PC-3 (cell line): ENCODE results near the gene IER3. TPM values are rescaled to one million over a fixed set of nuclear protein-coding genes. Genes with fewer than 3 reads are reported as not detected.

ENCODE experiments used
- ATAC-seq: fragments of 200-7000 bp; cut with Tn5 transposase; 2 replicates; pipeline ENCODE4 v1.9.1; 2020; ENCODE audit warnings: mild to moderate bottlenecking, moderate library complexity
- BruUV-seq: library from RNA; stranded (reverse); fragments of 400-500 nt; replicated peaks from 2 replicates; lab custom pipeline; 2021; lab: Mats Ljungman, UMichigan
- CTCF ChIA-PET: fragments of 300-600 bp; sonication (Branson Sonifier 250); formaldehyde crosslinking; loops from one replicate; lab custom pipeline; 2022; ENCODE audit warnings: antibody characterized with exemption; lab: Charles Lee
- POLR2A ChIA-PET: fragments of 300-600 bp; sonication (Branson Sonifier 250); formaldehyde crosslinking; loops from one replicate; lab custom pipeline; 2022; ENCODE audit warnings: antibody characterized with exemption; ENCODE audit not compliant: unreplicated experiment; lab: Charles Lee
- DNase-seq: peaks from one replicate; pipeline ENCODE4 v3.0.0-alpha.2; 2015
- H2AFZ ChIP-seq: fragments of 300-600 bp; sonication (generic); 2 replicates; pipeline ENCODE4 v1.6.0; 2016; ENCODE audit warnings: antibody characterized with exemption, low read length
- H3F3A ChIP-seq: fragments of 300-600 bp; sonication (generic); one replicate; pipeline ENCODE4 v1.6.0; 2017; ENCODE audit warnings: antibody characterized with exemption, low read length, control low read depth, mild to moderate bottlenecking; ENCODE audit not compliant: unreplicated experiment
- H3K27ac ChIP-seq: fragments of 300-600 bp; sonication (generic); 2 replicates; pipeline ENCODE4 v1.5.1; 2016; ENCODE audit warnings: mild to moderate bottlenecking, low read length
- H3K27me3 ChIP-seq: fragments of 300-600 bp; sonication (generic); 2 replicates; pipeline ENCODE4 v1.6.1; 2016; ENCODE audit warnings: low read length, mixed read lengths
- H3K36me3 ChIP-seq: fragments of 300-600 bp; sonication (generic); 2 replicates; pipeline ENCODE4 v1.6.1; 2016; ENCODE audit warnings: low read depth, mixed run types, low read length, mixed read lengths
- H3K4me1 ChIP-seq: fragments of 300-600 bp; sonication (generic); 2 replicates; pipeline ENCODE4 v1.5.1; 2016; ENCODE audit warnings: low read length; ENCODE audit not compliant: insufficient read depth
- H3K4me2 ChIP-seq: fragments of 300-600 bp; sonication (generic); 2 replicates; pipeline ENCODE4 v1.6.0; 2016; ENCODE audit warnings: low read length
- H3K4me3 ChIP-seq: fragments of 300-600 bp; sonication (generic); 2 replicates; pipeline ENCODE4 v1.5.1; 2016; ENCODE audit warnings: mild to moderate bottlenecking, low read length, mixed read lengths
- H3K79me2 ChIP-seq: fragments of 300-600 bp; sonication (generic); 2 replicates; pipeline ENCODE4 v1.6.1; 2017; ENCODE audit warnings: low read length, mixed read lengths
- H3K9ac ChIP-seq: fragments of 300-600 bp; sonication (generic); 2 replicates; pipeline ENCODE4 v1.6.0; 2016; ENCODE audit warnings: mild to moderate bottlenecking, low read length
- H3K9me2 ChIP-seq: fragments of 300-600 bp; sonication (generic); replicated peaks from 2 replicates; pipeline ENCODE4 v1.6.1; 2016; ENCODE audit warnings: mixed run types, low read length, mixed read lengths
- H3K9me3 ChIP-seq: fragments of 300-600 bp; sonication (generic); 2 replicates; pipeline ENCODE4 v1.6.1; 2016; ENCODE audit warnings: low read length, mixed read lengths
- H4K20me1 ChIP-seq: fragments of 300-600 bp; sonication (generic); 2 replicates; pipeline ENCODE4 v1.6.1; 2016; ENCODE audit warnings: low read length, mixed read lengths
- EZH2 ChIP-seq: fragments of 300-600 bp; sonication (generic); IDR thresholded peaks from one replicate; pipeline ENCODE4 v1.6.1; 2017; ENCODE audit warnings: antibody characterized with exemption, mild to moderate bottlenecking, low read length; ENCODE audit not compliant: unreplicated experiment
- EZH2phosphoT487 ChIP-seq: fragments of 300-600 bp; sonication (generic); IDR thresholded peaks from 2 replicates; pipeline ENCODE4 v1.6.1; 2018; ENCODE audit warnings: mild to moderate bottlenecking, antibody characterized with exemption, low read length, borderline replicate concordance
- intact Hi-C: fragments of 100-400 bp; cut with micrococcal nuclease; formaldehyde crosslinking; loops from 2 replicates; pipeline ENCODE4 v1.9.0; 2023
- total RNA-seq: library from RNA; depleted of rRNA; stranded (reverse); fragments of >200 nt; gene quantifications from 2 replicates; pipeline ENCODE4 v1.2.3, GENCODE V29; 2014
- TF ChIP-seq, protein P1 (sequence below): fragments of 300-600 bp; sonication (generic); conservative IDR thresholded peaks from 2 replicates; pipeline ENCODE4 v1.5.1; 2017; ENCODE audit warnings: antibody characterized with exemption, low read depth, mild to moderate bottlenecking, low read length

IER3 gene
- total RNA-seq, 1 experiment from 2014 or later, result 1,173 TPM

- Histone ChIP-seq H3K27ac (no peak overlapping the region), H4K20me1 (no peaks in the 10 kb centered on the region), H2AFZ (no peak overlapping the region), H3K4me1 (no peaks in the 10 kb centered on the region), H3K9me3 (no peaks in the 10 kb centered on the region), H3K9ac (no peak overlapping the region), H3K9me2 (no peaks in the 10 kb centered on the region), H3K79me2 (no peaks in the 10 kb centered on the region), H3K4me3 (no peak overlapping the region), H3K4me2 (no peak overlapping the region), H3F3A (no peaks in the 10 kb centered on the region), H3K36me3 (peaks cover 14% of the 10 kb centered on the region), H3K27me3 (no peaks in the 10 kb centered on the region)
- CTCF ChIA-PET, result no interaction called here
- TF ChIP-seq EZH2 (no peak), EZH2phosphoT487 (no peak)
- TF ChIP-seq, protein P1, sequence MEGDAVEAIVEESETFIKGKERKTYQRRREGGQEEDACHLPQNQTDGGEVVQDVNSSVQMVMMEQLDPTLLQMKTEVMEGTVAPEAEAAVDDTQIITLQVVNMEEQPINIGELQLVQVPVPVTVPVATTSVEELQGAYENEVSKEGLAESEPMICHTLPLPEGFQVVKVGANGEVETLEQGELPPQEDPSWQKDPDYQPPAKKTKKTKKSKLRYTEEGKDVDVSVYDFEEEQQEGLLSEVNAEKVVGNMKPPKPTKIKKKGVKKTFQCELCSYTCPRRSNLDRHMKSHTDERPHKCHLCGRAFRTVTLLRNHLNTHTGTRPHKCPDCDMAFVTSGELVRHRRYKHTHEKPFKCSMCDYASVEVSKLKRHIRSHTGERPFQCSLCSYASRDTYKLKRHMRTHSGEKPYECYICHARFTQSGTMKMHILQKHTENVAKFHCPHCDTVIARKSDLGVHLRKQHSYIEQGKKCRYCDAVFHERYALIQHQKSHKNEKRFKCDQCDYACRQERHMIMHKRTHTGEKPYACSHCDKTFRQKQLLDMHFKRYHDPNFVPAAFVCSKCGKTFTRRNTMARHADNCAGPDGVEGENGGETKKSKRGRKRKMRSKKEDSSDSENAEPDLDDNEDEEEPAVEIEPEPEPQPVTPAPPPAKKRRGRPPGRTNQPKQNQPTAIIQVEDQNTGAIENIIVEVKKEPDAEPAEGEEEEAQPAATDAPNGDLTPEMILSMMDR, result no peak
- ATAC-seq, result no peak
- POLR2A ChIA-PET, result interaction anchor here (0.6 kb wide), 1 partner anchor 11 kb away, joined by 5 read pairs; the partner anchor contains the start of gene MDC1
- intact Hi-C loops, result no loop called here
- BruUV-seq, result no TSS peak
- no peak for DNase-seq
Observed at GRCh38 chr6:30705620-30706019, 38.7 kb downstream of the IER3 start.

GRCh38 chr6:30703821-30704220 lies 40.5 kb downstream of the IER3 start:
- ATAC-seq (no peak), DNase-seq (no peak)
- Histone ChIP-seq H3K36me3 (peaks cover 14% of the 10 kb centered on the region), H3K9me2 (no peaks in the 10 kb centered on the region), H4K20me1 (no peaks in the 10 kb centered on the region), H3F3A (no peaks in the 10 kb centered on the region), H3K79me2 (no peaks in the 10 kb centered on the region), H2AFZ (no peak overlapping the region), H3K9me3 (no peaks in the 10 kb centered on the region), H3K4me1 (no peaks in the 10 kb centered on the region), H3K4me3 (no peak overlapping the region), H3K27ac (no peak overlapping the region), H3K9ac (no peak overlapping the region), H3K27me3 (no peaks in the 10 kb centered on the region), H3K4me2 (no peak overlapping the region)
- intact Hi-C loops, result no loop called here
- BruUV-seq, result no TSS peak
- TF ChIP-seq, protein P1, result no peak
- TF ChIP-seq EZH2phosphoT487 (no peak), EZH2 (no peak)
- POLR2A ChIA-PET, result no interaction called here
- CTCF ChIA-PET, result interaction anchor here (0.6 kb wide), 1 partner anchor 188 kb away, joined by 3 read pairs; no protein-coding TSS in a partner anchor

GRCh38 chr6:30703011-30703410 lies 41.3 kb downstream of the IER3 start:
- ChIA-PET POLR2A (no interaction called here), CTCF (no interaction called here)
- no peak for ATAC-seq
- no peaks in the 10 kb centered on the region for H3K79me2 ChIP-seq
- no peak overlapping the region for H3K4me3 ChIP-seq
- no peaks in the 10 kb centered on the region for H3K9me2 ChIP-seq
- no peaks in the 10 kb centered on the region for H3K4me1 ChIP-seq
- intact Hi-C loops, result no loop called here
- H4K20me1 ChIP-seq, result no peaks in the 10 kb centered on the region
- TF ChIP-seq EZH2phosphoT487 (no peak), EZH2 (no peak)
- TF ChIP-seq, protein P1, result no peak
- no peaks in the 10 kb centered on the region for H3K9me3 ChIP-seq
- H3K36me3 ChIP-seq, result peaks cover 12% of the 10 kb centered on the region
- no peak for DNase-seq
- H3K9ac ChIP-seq, result no peak overlapping the region
- no peak overlapping the region for H3K4me2 ChIP-seq
- H3F3A ChIP-seq, result no peaks in the 10 kb centered on the region
- H2AFZ ChIP-seq, result no peak overlapping the region
- BruUV-seq, result no TSS peak
- H3K27me3 ChIP-seq, result no peaks in the 10 kb centered on the region
- no peak overlapping the region for H3K27ac ChIP-seq
